Liver (tissue), 3 donors: Measurements from ENCODE around the gene CCDC78.

Experiments
- EGR1 ChIP-seq, 2 donors: IDR thresholded peaks; 2 replicates each; pipeline ENCODE4 v1.6.1; 2016 to 2018; ENCODE audit warnings: antibody characterized with exemption in 2 of 2, low read depth in 2 of 2
- GABPA ChIP-seq, 2 donors: IDR thresholded peaks in 1 of 2; conservative IDR thresholded peaks in 1 of 2; 2 replicates each; pipeline ENCODE4 v1.6.1; 2016; ENCODE audit warnings: antibody characterized with exemption in 2 of 2, mild to moderate bottlenecking in 1 of 2, moderate library complexity in 1 of 2
- HNF4G ChIP-seq: IDR thresholded peaks from 2 replicates; pipeline ENCODE4 v1.6.1; 2016; ENCODE audit warnings: antibody characterized with exemption
- JUND ChIP-seq, 2 donors: IDR thresholded peaks; 2 replicates each; pipeline ENCODE4 v1.6.1; 2016; ENCODE audit warnings: antibody characterized with exemption in 2 of 2
- RAD21 ChIP-seq, 2 donors: IDR thresholded peaks; 2 replicates each; pipeline ENCODE4 v1.6.1; 2016; ENCODE audit warnings: antibody characterized with exemption in 2 of 2, mild to moderate bottlenecking in 2 of 2
- RXRA ChIP-seq, 2 donors: IDR thresholded peaks; 2 replicates each; pipeline ENCODE4 v1.6.1; 2017 to 2018; ENCODE audit warnings: antibody characterized with exemption in 2 of 2, mild to moderate bottlenecking in 1 of 2
- SP1 ChIP-seq: IDR thresholded peaks from 2 replicates; pipeline ENCODE4 v1.6.1; 2018; ENCODE audit warnings: antibody characterized with exemption, mild to moderate bottlenecking
- TAF1 ChIP-seq: conservative IDR thresholded peaks from 2 replicates; pipeline ENCODE4 v1.6.1; 2016; ENCODE audit warnings: antibody characterized with exemption, mild to moderate bottlenecking
- TF ChIP-seq, protein P1 (sequence below): fragments of 150-350 bp; IDR thresholded peaks from 2 replicates; pipeline ENCODE4 v1.5.1; 2017; ENCODE audit warnings: improper control_type of control experiment, low read depth, low read length; ENCODE audit not compliant: missing input control
- TF ChIP-seq, protein P2 (sequence below): IDR thresholded peaks from 2 replicates; pipeline ENCODE4 v1.6.1; 2016; ENCODE audit warnings: antibody characterized with exemption
- TF ChIP-seq, protein P3 (sequence below): IDR thresholded peaks from 2 replicates; pipeline ENCODE4 v1.6.1; 2016; ENCODE audit warnings: antibody characterized with exemption
- donor health status: healthy.
- donor health status: healthy.

DNA sequence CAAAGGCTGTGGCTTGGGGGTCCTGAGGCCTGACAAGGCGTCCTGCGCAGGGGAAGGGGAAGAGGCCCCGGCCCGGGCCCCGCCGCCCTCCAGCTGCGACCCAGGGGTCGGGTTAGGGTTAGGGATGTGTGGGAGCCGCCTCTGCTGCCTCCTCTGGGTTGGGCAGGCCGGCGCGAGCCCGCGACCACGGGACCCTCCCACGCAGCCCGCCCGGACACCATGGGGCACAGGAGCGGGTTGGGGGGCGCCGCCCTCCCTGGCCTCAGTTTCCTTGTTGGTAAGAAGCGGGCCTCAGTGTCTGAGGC is 14.2 kb upstream of the CCDC78 start:
- TF ChIP-seq, protein P1, sequence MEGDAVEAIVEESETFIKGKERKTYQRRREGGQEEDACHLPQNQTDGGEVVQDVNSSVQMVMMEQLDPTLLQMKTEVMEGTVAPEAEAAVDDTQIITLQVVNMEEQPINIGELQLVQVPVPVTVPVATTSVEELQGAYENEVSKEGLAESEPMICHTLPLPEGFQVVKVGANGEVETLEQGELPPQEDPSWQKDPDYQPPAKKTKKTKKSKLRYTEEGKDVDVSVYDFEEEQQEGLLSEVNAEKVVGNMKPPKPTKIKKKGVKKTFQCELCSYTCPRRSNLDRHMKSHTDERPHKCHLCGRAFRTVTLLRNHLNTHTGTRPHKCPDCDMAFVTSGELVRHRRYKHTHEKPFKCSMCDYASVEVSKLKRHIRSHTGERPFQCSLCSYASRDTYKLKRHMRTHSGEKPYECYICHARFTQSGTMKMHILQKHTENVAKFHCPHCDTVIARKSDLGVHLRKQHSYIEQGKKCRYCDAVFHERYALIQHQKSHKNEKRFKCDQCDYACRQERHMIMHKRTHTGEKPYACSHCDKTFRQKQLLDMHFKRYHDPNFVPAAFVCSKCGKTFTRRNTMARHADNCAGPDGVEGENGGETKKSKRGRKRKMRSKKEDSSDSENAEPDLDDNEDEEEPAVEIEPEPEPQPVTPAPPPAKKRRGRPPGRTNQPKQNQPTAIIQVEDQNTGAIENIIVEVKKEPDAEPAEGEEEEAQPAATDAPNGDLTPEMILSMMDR, result no peak
- TF ChIP-seq SP1 (no peak), EGR1 (IDR thresholded peaks at IDR 0.05; ENCODE audit: low read depth in 2 of 2) (no peak), GABPA (IDR thresholded peaks at IDR 0.05 in 1 of 2, conservative IDR thresholded peaks at IDR 0.05 in 1 of 2) (no peak), JUND (IDR thresholded peaks at IDR 0.05) (no peak), HNF4G (no peak), TAF1 (no peak), RXRA (IDR thresholded peaks at IDR 0.05) (no peak), RAD21 (IDR thresholded peaks at IDR 0.05) (no peak)
- TF ChIP-seq, protein P2, sequence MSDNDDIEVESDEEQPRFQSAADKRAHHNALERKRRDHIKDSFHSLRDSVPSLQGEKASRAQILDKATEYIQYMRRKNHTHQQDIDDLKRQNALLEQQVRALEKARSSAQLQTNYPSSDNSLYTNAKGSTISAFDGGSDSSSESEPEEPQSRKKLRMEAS, result no peak
- TF ChIP-seq, protein P3, sequence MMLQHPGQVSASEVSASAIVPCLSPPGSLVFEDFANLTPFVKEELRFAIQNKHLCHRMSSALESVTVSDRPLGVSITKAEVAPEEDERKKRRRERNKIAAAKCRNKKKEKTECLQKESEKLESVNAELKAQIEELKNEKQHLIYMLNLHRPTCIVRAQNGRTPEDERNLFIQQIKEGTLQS, result no peak
